GM19467 (cell line): ENCODE measurements around the gene ULBP1.
"Not testable (repeated sequence)": the region's sequence is repeated elsewhere in the genome, so short reads cannot be mapped to it uniquely, and the experiment has no call there.

ENCODE experiments used
- ATAC-seq: cut with Tn5 transposase; IDR thresholded peaks from one replicate; pipeline ENCODE4 v1.9.1; 2021; ENCODE audit warnings: mild to moderate bottlenecking, moderate library complexity; ENCODE audit not compliant: unreplicated experiment

The ULBP1 gene

GRCh38 chr6:149951096-149951495, 12.6 kb upstream of the ULBP1 start:
- no peak for ATAC-seq

GRCh38 chr6:149951626-149952025, 12.1 kb upstream of the ULBP1 start:
- ATAC-seq = no peak

DNA sequence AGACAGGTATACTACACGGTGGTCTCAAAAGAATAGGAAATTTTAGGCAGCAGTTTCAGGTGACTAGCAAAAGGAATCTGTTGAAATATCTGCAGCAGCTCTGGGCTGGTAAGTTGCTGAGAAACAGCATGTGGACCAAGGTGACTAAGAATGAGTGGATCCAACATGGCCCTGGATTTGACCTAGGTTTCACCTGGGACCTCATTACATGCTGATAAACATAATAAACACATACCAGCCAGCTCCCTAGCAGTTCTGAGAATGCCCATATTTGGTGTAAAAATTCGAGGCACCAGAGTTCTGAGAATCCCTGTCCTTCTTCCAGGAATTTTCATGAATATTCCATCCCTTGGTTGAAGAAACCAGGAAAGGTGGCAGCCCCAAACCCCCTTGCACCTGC, 10.4 kb upstream of the ULBP1 start:
- ATAC-seq = not testable (repeated sequence)

DNA sequence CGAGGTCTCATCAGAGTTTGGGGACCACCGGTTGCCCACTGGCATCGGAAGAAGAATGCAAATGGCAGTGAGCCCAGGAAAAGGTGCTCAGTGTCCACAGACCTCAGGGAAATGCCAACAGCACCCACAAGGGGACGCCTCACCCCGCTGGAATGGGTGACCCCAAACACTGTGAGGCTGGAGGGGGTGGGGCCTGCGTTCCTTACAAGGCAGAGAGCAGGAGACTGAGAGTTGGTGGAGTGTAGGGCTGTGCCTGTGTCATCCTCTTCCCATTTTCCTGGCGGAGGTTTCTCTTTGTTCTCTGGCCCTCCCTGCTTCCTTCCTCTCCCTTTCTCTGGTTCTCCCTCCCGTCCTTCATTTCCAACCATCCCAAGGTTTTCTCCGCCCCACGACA, 9.8 kb upstream of the ULBP1 start:
- ATAC-seq = not testable (repeated sequence)

DNA sequence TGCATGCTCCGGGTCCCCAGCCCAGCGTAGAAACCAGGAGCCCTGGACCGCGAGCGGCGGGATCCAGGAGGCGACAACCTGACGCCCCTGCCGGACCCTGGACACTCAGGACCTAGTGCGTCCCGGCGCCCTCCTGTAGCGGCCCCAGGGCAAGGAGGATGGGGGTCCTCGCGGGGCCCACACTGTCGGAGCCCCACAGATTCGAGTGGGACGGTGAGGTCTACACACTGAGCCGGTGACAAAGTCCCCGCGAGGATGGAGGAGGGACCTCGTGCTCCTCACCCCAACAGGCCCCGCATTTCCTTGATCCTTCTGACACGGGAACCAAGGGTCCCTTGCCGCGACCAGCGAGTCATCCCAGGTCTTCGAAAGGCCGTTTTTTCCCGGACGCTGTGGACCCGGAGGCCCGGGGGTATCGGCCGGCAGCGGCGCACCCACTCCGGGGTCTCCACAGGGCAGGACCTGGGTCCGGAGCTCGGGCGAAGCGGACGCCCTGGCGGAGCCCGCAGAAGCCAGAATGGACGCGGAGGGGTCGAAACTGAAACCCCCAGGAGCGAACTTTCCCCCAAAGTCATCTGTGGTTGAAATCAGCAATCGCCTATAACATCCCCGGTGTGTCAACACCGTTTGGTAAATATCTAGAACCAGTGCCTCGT, 9.3 kb upstream of the ULBP1 start:
- not testable (repeated sequence) for ATAC-seq

GRCh38 chr6:149954984-149955653, 8.6 kb upstream of the ULBP1 start:
- ATAC-seq = not testable (repeated sequence)

GRCh38 chr6:149955654-149956317, 8.0 kb upstream of the ULBP1 start:
- not testable (repeated sequence) for ATAC-seq

DNA sequence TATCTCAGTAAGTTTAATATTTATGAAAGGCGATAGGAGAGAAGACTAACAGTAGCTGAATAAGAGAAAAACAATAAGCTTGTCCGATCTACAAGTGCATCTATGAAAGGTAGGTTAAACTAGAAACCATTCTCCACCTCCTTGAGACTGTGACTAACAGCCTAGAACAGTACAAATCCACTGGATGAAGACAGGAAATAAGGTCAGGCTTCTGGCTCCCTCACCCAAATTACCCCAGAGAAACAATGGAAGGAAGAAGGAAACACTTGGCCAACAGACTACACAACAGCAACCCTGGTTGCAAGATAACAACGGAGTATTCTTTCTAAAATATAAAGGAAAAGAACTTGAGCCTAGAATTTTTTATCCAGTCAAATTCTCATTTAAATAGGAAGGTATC, 5.6 kb upstream of the ULBP1 start:
- ATAC-seq = not testable (repeated sequence)

DNA sequence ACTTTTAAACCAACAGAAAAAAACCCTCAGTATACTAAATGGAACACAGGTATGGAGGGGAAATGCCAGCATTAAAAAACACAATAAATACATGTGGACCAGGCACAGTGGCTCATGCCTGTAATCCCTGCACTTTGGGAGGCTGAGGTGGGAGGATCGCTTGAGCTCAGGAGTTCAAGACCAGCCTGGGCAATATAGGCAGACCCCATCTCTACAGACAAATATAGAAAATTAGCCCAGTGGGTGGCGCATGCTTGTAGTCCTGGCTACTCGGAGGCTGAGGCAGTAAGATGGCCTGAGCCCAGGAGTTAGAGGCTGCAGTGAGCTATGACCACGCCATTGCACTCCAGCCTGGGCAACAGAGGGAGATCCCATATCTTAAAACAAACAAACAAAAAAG, 3.9 kb upstream of the ULBP1 start:
- not testable (repeated sequence) for ATAC-seq

DNA sequence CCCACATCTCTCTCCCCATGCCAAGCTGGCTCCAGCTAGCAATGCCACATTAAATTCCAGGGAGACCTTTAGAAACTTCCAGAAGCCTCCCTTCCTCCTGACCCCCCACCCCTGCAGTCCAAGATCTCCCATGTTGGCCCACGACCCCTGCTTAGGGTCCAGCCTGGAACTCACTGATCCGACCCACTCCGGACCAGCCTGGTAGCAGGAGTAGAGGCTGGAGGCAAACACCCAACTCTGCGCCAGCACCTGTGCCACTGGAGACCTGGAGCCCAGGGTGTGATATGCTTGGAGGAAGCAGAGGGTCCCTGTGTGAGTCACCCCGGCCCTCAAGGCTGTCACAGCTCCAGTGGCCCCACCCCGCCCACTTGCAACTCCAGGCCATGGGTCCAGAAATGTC, 3.3 kb upstream of the ULBP1 start:
- no peak for ATAC-seq

DNA sequence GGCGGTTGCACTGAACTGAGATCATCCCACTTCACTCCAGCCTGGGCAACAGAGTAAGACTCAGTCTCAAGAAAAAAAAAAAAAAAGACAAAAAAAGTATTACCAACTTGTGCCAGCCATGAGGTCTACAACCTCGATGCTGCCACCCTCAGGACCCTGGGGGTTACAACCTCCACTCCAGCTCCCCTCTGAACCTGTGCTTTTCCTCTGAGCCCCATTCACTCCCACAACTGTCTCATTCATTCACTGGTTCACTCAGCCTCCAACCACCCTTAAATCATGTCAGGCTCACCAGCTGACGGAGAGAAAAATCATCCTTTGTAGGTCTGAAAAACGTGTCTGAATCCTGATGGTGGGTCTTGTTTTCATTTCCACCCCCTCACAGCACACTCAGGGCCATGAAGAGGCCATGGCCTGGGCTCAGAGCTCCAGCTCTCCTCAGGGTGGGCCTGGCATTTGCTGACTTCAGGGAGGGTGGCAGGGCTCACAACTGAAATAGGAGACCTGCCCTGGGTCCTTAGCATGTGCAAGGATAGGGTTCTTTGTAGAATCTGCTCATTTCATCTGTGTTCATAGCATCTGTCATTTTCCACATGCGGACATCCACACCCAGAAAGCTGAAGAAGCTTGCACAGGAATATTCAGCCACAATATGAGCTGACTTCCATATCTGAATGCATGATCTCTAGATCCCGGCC, 1.9 kb upstream of the ULBP1 start:
- no peak for ATAC-seq

- no peak for ATAC-seq
Measured at GRCh38 chr6:149962461-149963211, 1.1 kb upstream of the ULBP1 start.

DNA sequence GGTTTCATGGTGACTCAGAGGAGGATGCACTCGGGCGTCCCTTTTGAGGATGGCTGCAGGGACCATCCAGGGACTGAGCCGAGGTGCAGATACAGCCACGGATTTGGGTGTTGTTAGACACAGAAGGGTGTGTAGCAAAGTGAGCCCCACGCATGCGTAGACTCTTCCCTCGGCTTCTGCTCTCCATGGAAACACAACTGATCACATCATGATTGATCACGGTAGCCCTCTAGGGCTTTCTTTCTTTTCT, 606 bp upstream of the ULBP1 start:
- no peak for ATAC-seq

GRCh38 chr6:149964308-149965193, 808 bp downstream of the ULBP1 start:
- no peak for ATAC-seq

DNA sequence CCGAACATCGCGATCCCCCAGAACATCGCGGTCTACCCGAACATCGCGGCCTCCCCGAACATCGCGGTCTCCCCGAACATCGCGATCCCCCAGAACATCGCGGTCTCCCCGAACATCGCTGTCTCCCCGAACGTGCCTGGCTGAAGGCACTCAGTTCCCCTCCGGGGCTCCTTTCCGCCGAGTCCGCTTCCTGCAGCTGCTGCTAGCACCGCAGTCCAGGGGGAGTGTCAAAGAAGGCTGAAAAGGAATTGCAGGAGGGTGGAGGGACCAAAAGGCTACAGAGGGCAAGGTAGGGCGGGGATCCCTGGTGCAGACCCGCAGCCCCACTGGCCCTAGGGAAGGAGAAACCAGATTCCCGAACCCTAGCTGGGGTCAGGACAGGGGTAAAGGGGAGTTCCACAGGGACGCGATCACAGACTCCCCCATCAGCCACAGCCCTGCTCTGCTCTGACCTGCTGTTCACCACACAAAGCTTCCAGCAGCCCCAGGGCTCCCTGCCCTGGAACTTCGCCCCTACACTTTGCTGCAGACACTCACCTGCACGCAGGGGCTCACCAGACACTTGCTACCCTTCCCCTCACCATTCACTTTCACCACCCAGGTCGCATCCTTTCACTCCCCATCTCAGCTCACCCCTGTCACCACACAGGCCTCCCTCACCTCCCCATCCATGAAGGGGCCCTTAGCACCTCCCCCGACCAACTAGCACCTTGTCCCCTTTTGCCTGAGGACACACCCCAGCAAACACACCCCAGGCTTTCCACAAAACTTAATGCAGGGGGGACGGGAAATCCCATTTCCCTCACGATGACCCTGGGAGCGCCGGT, 1.7 kb downstream of the ULBP1 start:
- ATAC-seq = no peak

DNA sequence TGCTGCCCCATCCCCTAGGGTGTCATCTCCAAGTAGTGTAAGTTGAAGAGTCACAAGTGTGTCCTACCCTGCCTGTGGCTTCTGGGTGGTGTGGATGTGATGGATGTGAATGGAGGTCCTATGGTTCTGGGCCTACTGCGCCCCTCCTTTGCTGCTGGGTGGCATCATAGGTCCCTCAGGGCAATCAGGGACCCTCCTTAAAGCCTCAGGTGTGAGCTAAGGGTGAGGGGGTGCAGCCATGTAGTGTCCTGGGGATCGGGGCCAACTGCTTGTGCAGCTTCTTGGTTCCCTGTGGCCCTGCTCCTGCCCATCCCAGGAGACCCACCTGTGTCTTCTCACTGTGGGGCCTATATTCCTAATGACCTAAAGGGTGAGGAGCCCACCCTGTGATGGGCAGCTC, 2.6 kb downstream of the ULBP1 start:
- not testable (repeated sequence) for ATAC-seq

DNA sequence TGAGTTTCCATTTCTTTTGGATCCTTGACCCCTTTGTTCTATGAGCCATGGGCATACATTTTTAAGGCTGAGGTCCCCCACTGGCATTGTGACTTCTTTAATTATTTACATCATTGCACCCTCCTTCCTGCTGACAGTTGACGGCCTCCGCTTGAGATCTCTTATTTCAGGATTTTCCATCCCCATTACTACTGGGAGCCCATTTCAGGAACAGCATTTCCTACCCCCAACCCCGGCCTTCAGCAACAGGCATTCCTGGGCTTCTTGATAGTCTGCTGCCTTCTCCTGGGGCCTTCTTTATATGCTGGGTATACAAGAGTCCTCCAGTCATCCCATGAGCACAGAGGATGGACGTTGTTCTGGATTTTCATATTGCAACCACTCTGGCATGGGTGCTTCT, 3.8 kb downstream of the ULBP1 start:
- no peak for ATAC-seq

GRCh38 chr6:149967999-149968398, 4.3 kb downstream of the ULBP1 start:
- ATAC-seq = not testable (repeated sequence)

DNA sequence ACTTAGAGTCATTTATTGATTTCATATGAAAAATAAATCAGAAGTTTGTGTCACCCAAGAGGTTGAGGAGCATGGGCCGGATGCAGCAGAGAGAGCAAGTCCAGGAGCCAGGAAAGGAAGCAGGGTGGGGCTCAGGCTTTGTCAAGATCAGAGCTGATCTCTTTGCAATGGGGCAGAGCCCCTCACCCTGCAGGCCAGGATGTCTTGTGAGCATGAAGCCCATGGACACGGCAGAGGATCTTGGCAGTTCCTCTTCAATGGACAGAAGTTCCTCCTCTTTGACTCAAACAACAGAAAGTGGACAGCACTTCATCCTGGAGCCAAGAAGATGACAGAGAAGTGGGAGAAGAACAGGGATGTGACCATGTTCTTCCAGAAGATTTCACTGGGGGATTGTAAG, 5.2 kb downstream of the ULBP1 start:
- not testable (repeated sequence) for ATAC-seq
